Kasumi-1 (cell line): Measurements from ENCODE around the gene VSX2.

ENCODE experiments used
- DNase-seq, 2 experiments: peaks; one replicate each; lab custom pipeline; 2025; lab: John Stamatoyannopoulos, UW

Gene VSX2

GRCh38 chr14:74238974-74239847 is at the start of gene VSX2:
TSS of gene VSX2 (plus strand) at chr14:74239449. CDS start at chr14:74239562, 113 bp downstream.
- no peak for DNase-seq

- no peak for DNase-seq
Observed at GRCh38 chr14:74190927-74191575, 48.2 kb upstream of the VSX2 start.

- DNase-seq = no peak
Observed at GRCh38 chr14:74194506-74195274, 44.6 kb upstream of the VSX2 start.

- no peak for DNase-seq
Observed at GRCh38 chr14:74195623-74196022, 43.6 kb upstream of the VSX2 start.

GRCh38 chr14:74198441-74199234 is 40.6 kb upstream of the VSX2 start:
- DNase-seq = no peak

- peak; percentile 2 to 9 for DNase-seq
Observed at GRCh38 chr14:74202113-74202512, 37.1 kb upstream of the VSX2 start.

GRCh38 chr14:74203639-74204038 is 35.6 kb upstream of the VSX2 start:
- no peak for DNase-seq

- no peak for DNase-seq
Observed at GRCh38 chr14:74204491-74204890, 34.8 kb upstream of the VSX2 start.

GRCh38 chr14:74205882-74206281 is 33.4 kb upstream of the VSX2 start:
- no peak for DNase-seq

GRCh38 chr14:74207943-74208342 is 31.3 kb upstream of the VSX2 start:
- DNase-seq = no peak

- no peak for DNase-seq
Observed at GRCh38 chr14:74208642-74209041, 30.6 kb upstream of the VSX2 start.

- no peak for DNase-seq
Observed at GRCh38 chr14:74211945-74212580, 27.2 kb upstream of the VSX2 start.

- DNase-seq = no peak
Observed at GRCh38 chr14:74213907-74214803, 25.1 kb upstream of the VSX2 start.

GRCh38 chr14:74216671-74217070 is 22.6 kb upstream of the VSX2 start:
- no peak for DNase-seq

- peak; percentile 56 to 60 for DNase-seq
Observed at GRCh38 chr14:74217672-74218448, 21.4 kb upstream of the VSX2 start.

GRCh38 chr14:74218462-74218861 is 20.8 kb upstream of the VSX2 start:
- no peak for DNase-seq

- DNase-seq = no peak
Observed at GRCh38 chr14:74219277-74220205, 19.7 kb upstream of the VSX2 start.

GRCh38 chr14:74220991-74221390 is 18.3 kb upstream of the VSX2 start:
- DNase-seq = no peak
